Suprapubic skin (tissue), 4 donors: ENCODE results near the gene PPP1R3C. TPM values are rescaled to one million over a fixed set of nuclear protein-coding genes. Genes with fewer than 3 reads are reported as not detected.

Experiments used
- DNase-seq, 2 donors: peaks; one replicate each; pipeline ENCODE4 v3.0.0-alpha.2; 2019; ENCODE audit warnings: low spot score in 2 of 2
- H3K27ac ChIP-seq: fragments of 200-600 bp; sonication (generic); one replicate; pipeline ENCODE4 v1.5.1; 2019
- H3K27me3 ChIP-seq: fragments of 200-600 bp; sonication (generic); one replicate; pipeline ENCODE4 v1.5.1; 2019
- H3K36me3 ChIP-seq: fragments of 200-600 bp; sonication (generic); one replicate; pipeline ENCODE4 v1.5.1; 2019
- H3K4me1 ChIP-seq: fragments of 200-600 bp; sonication (generic); one replicate; pipeline ENCODE4 v1.5.1; 2019
- H3K4me3 ChIP-seq: fragments of 200-600 bp; sonication (generic); one replicate; pipeline ENCODE4 v1.5.1; 2019; ENCODE audit warnings: mild to moderate bottlenecking
- H3K9me3 ChIP-seq: fragments of 200-600 bp; sonication (generic); one replicate; pipeline ENCODE4 v1.5.1; 2019
- EP300 ChIP-seq: sonication (generic); formaldehyde crosslinking; IDR thresholded peaks from one replicate; pipeline ENCODE4 v1.6.1; 2017; ENCODE audit warnings: antibody characterized with exemption
- POLR2A ChIP-seq, 2 donors: fragments of 450-650 bp; IDR thresholded peaks; one replicate each; pipeline ENCODE4 v1.6.1; 2017; ENCODE audit warnings: antibody characterized with exemption in 2 of 2, mild to moderate bottlenecking in 2 of 2, moderate library complexity in 2 of 2
- POLR2AphosphoS5 ChIP-seq, 3 donors: sonication (generic); formaldehyde crosslinking; IDR thresholded peaks; one replicate each; pipeline ENCODE4 v1.6.1; 2017; ENCODE audit warnings: antibody characterized with exemption in 3 of 3
- WGBS: methylation state at CpG from one replicate; pipeline ENCODE4 v1.1.5; 2018; 5-methylcytosine and 5-hydroxymethylcytosine counted together
- total RNA-seq, 4 donors: library from RNA; depleted of rRNA; stranded (reverse); fragments of >200 nt; gene quantifications; one replicate each; pipeline ENCODE4 v1.1.0, GENCODE V29; 2016
- TF ChIP-seq, protein P1 (sequence below), 2 donors: fragments of 200-600 bp in 1 of 2; fragments of 450-650 bp in 1 of 2; sonication (generic) in 1 of 2; IDR thresholded peaks; one replicate each; pipeline ENCODE4 v1.5.1; 2016 to 2019; ENCODE audit warnings: antibody characterized with exemption in 2 of 2, mild to moderate bottlenecking in 1 of 2, moderate library complexity in 1 of 2

Gene PPP1R3C
- total RNA-seq, 4 donors from 2014 or later, result 4.8 to 10.3 (median 6.3) TPM

- TF ChIP-seq, protein P1, sequence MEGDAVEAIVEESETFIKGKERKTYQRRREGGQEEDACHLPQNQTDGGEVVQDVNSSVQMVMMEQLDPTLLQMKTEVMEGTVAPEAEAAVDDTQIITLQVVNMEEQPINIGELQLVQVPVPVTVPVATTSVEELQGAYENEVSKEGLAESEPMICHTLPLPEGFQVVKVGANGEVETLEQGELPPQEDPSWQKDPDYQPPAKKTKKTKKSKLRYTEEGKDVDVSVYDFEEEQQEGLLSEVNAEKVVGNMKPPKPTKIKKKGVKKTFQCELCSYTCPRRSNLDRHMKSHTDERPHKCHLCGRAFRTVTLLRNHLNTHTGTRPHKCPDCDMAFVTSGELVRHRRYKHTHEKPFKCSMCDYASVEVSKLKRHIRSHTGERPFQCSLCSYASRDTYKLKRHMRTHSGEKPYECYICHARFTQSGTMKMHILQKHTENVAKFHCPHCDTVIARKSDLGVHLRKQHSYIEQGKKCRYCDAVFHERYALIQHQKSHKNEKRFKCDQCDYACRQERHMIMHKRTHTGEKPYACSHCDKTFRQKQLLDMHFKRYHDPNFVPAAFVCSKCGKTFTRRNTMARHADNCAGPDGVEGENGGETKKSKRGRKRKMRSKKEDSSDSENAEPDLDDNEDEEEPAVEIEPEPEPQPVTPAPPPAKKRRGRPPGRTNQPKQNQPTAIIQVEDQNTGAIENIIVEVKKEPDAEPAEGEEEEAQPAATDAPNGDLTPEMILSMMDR (IDR thresholded peaks at IDR 0.05), result no peak
- TF ChIP-seq POLR2AphosphoS5 (IDR thresholded peaks at IDR 0.05) (no peak), EP300 (no peak), POLR2A (IDR thresholded peaks at IDR 0.05) (no peak)
- H3K4me1 ChIP-seq, result peaks cover 47% of the 10 kb centered on the region
- DNase-seq, result no peak
- no peak overlapping the region for H3K4me3 ChIP-seq
- H3K27ac ChIP-seq, result no peak overlapping the region
- 34% methylated on average over 9 of the region's 9 CpGs for WGBS
- no peaks in the 10 kb centered on the region for H3K27me3 ChIP-seq
- H3K36me3 ChIP-seq, result no peaks in the 10 kb centered on the region
- H3K9me3 ChIP-seq, result no peaks in the 10 kb centered on the region
These were observed 44.9 kb downstream of the PPP1R3C start for GRCh38 chr10:91587710-91588638.

GRCh38 chr10:91582153-91582554 lies 50.7 kb downstream of the PPP1R3C start:
- Histone ChIP-seq H3K27me3 (no peaks in the 10 kb centered on the region), H3K9me3 (no peaks in the 10 kb centered on the region), H3K36me3 (no peaks in the 10 kb centered on the region), H3K4me3 (no peak overlapping the region), H3K27ac (no peak overlapping the region), H3K4me1 (peaks cover 8% of the 10 kb centered on the region)
- no peak for DNase-seq
- WGBS, result 76% methylated on average over 2 of the region's 2 CpGs
- TF ChIP-seq, protein P1 (IDR thresholded peaks at IDR 0.05), result no peak
- TF ChIP-seq POLR2A (IDR thresholded peaks at IDR 0.05) (no peak), EP300 (no peak), POLR2AphosphoS5 (IDR thresholded peaks at IDR 0.05) (no peak)

DNA sequence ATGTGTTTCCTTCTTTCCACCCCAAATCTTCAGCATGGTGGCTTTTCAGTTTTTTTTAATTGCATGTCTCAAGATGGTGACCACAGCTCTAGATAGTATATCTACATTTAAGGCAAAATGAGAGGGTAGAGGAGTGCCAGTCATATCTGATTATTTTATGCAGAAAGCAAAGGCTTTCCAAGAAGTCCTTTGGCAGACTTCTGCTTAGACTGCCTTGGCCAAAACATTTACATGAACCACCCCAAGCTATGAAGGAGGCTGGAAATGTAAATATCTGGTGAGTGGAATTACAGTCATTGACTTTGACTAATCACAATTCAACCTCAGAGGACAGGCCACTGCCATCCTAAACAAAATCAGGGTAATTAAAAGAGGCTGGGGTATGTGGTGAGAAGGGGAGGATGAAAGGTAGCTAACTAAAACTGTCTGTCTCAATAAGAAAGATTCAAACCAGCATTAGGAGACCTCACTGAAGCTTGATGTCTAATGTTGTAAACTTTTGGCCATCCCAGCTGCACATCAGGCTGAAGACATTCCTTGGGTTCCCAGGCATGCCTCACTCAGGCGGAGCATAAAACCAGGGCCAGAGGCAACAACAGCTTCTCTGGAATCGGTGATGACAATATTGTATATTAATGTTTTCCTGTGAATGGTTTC lies 53.4 kb downstream of the PPP1R3C start:
- Histone ChIP-seq H3K27ac (no peak overlapping the region), H3K27me3 (no peaks in the 10 kb centered on the region), H3K4me3 (no peak overlapping the region), H3K9me3 (no peaks in the 10 kb centered on the region), H3K36me3 (no peaks in the 10 kb centered on the region), H3K4me1 (peaks cover 17% of the 10 kb centered on the region)
- 7% methylated on average over 2 of the region's 2 CpGs for WGBS
- no peak for TF ChIP-seq POLR2A (IDR thresholded peaks at IDR 0.05)
- no peak for TF ChIP-seq POLR2AphosphoS5 (IDR thresholded peaks at IDR 0.05)
- TF ChIP-seq, protein P1 (IDR thresholded peaks at IDR 0.05), result no peak
- TF ChIP-seq EP300, result no peak
- DNase-seq, result no peak

Other genes with a start within 250 kb of the PPP1R3C start
- 10 to 100 TPM in 1 of 4 donors, 1 to 10 TPM in 3; 3.4 to 10.5 (median 8.6) TPM for gene HECTD2, start 222.7 kb downstream of the PPP1R3C start, total RNA-seq
- gene TNKS2, start 165.4 kb upstream of the PPP1R3C start, total RNA-seq, result 10 to 100 TPM; 33.8 to 69.4 (median 47.0) TPM